CD4-positive, alpha-beta T cell (primary cell): ENCODE results near the gene CTTN. TPM values are rescaled to one million over a fixed set of nuclear protein-coding genes. Genes with fewer than 3 reads are reported as not detected.

Source experiments
- ATAC-seq: fragments of 200-7000 bp; cut with Tn5 transposase; one replicate; pipeline ENCODE4 v1.10.0; 2022; ENCODE audit warnings: mild to moderate bottlenecking; ENCODE audit not compliant: poor library complexity
- CTCF ChIA-PET: fragments of 350-600 bp; sonication (Branson Sonifier 250); formaldehyde crosslinking; loops from one replicate; lab custom pipeline; 2021; ENCODE audit warnings: antibody characterized with exemption, inconsistent platforms; lab: Charles Lee
- POLR2A ChIA-PET: fragments of 350-600 bp; sonication (Branson Sonifier 250); formaldehyde crosslinking; loops from one replicate; lab custom pipeline; 2021; ENCODE audit warnings: antibody characterized with exemption, inconsistent platforms; lab: Charles Lee
- DNase-seq, 14 experiments: peaks; one replicate each; pipeline ENCODE4 v3.0.0-alpha.2; 2013 to 2020; ENCODE audit warnings: mixed read lengths in 2 of 14
- H3K27ac ChIP-seq, 2 donors: one replicate each; pipeline versions ENCODE4 v1.5.1 to v1.7.0; 2013; ENCODE audit warnings: low read length in 2 of 2, low read depth in 1 of 2, mild to moderate bottlenecking in 1 of 2
- H3K27me3 ChIP-seq, 2 experiments: 1 replicate in 1 of 2; 2 replicates in 1 of 2; pipeline versions ENCODE4 v1.6.1 to v1.7.0; 2013; ENCODE audit warnings: low read length in 2 of 2, control low read depth in 1 of 2, mild to moderate bottlenecking in 1 of 2, moderate library complexity in 1 of 2; ENCODE audit not compliant: insufficient read depth in 2 of 2, control insufficient read depth in 1 of 2
- H3K36me3 ChIP-seq: one replicate; pipeline ENCODE4 v1.6.1; 2013; ENCODE audit warnings: low read length, control low read depth; ENCODE audit not compliant: insufficient read depth
- H3K4me1 ChIP-seq: one replicate; pipeline ENCODE4 v1.6.1; 2013; ENCODE audit warnings: low read length, control low read depth; ENCODE audit not compliant: insufficient read depth
- H3K4me3 ChIP-seq: one replicate; pipeline ENCODE4 v1.5.1; 2013; ENCODE audit warnings: mild to moderate bottlenecking, low read length, moderate library complexity
- H3K9me3 ChIP-seq, 2 experiments: 1 replicate in 1 of 2; 2 replicates in 1 of 2; pipeline versions ENCODE4 v1.6.1 to v1.7.0; 2013; ENCODE audit warnings: low read length in 2 of 2, mild to moderate bottlenecking in 2 of 2, control low read depth in 1 of 2, moderate library complexity in 1 of 2; ENCODE audit not compliant: control insufficient read depth in 1 of 2, insufficient read depth in 1 of 2
- H3K27ac Mint-ChIP-seq: one replicate; pipeline ENCODE4 v1.8.0; 2020; ENCODE audit warnings: mixed read lengths
- H3K27me3 Mint-ChIP-seq: one replicate; pipeline ENCODE4 v1.8.0; 2021; ENCODE audit warnings: mixed read lengths
- H3K36me3 Mint-ChIP-seq: one replicate; pipeline ENCODE4 v1.8.0; 2021; ENCODE audit warnings: low read depth, mixed read lengths
- H3K4me1 Mint-ChIP-seq: one replicate; pipeline ENCODE4 v1.8.0; 2021; ENCODE audit warnings: low read depth, mixed read lengths
- H3K4me3 Mint-ChIP-seq: one replicate; pipeline ENCODE4 v1.8.0; 2020; ENCODE audit warnings: mild to moderate bottlenecking, mixed read lengths
- H3K9me3 Mint-ChIP-seq: one replicate; pipeline ENCODE4 v1.8.0; 2020; ENCODE audit warnings: mixed read lengths
- CTCF ChIP-seq: fragments of 200-600 bp; IDR thresholded peaks from one replicate; pipeline ENCODE4 v1.8.0; 2022; ENCODE audit warnings: antibody characterized with exemption, mild to moderate bottlenecking
- intact Hi-C, 2 experiments: fragments of 100-400 bp; cut with DNase I in 1 of 2; cut with micrococcal nuclease in 1 of 2; formaldehyde crosslinking; loops; one replicate each; pipeline versions ENCODE4 v1.15.1 to v1.9.0; 2023 to 2025; cut with DNase I, micrococcal nuclease
- polyA plus RNA-seq, 2 donors: library from polyadenylated mRNA; unstranded; fragments of 120-200 nt; gene quantifications; one replicate each; pipeline ENCODE4 v1.2.1, GENCODE V29; 2013
- total RNA-seq, 174 experiments: library from RNA in 2 of 174; stranded (reverse) in 2 of 174; gene quantifications; one replicate each; pipeline ENCODE4 v1.2.3 and lab custom pipeline; 2021 to 2026

The CTTN gene
- under 1 TPM; 0.45 to 0.80 TPM for total RNA-seq
- 0.38 TPM for polyA plus RNA-seq (2013, experiment 1 of 2)
- 2.8 TPM for polyA plus RNA-seq (2013, experiment 2 of 2)
- total RNA-seq (lab: John Stamatoyannopoulos, UW) = 0.25 to 93.0 (median 3.5) reads per million in 172 experiments

GRCh38 chr11:70397983-70398833 is at the start of gene CTTN:
Gene CTTN, plus strand, starts transcription at chr11:70398529. Its CDS starts 8,769 bp downstream, at chr11:70407298.
- DNase-seq (peak; percentile 34 to 72 (median 53)), ATAC-seq (peak; percentile 76)
- peaks cover 0 to 7% of the 10 kb centered on the region in 2 experiments for H3K9me3 ChIP-seq
- no peaks in the 10 kb centered on the region for H3K9me3 Mint-ChIP-seq
- POLR2A ChIA-PET = no interaction called here
- no peak within 1 kb of the TSS for H3K27ac ChIP-seq
- H3K36me3 ChIP-seq = no peaks in the 10 kb centered on the region
- no peak within 1 kb of the TSS for H3K27ac Mint-ChIP-seq
- H3K27me3 ChIP-seq = peaks cover 17 to 22% of the 10 kb centered on the region in 2 experiments
- no peak for TF ChIP-seq CTCF
- peaks cover 17% of the 10 kb centered on the region for H3K27me3 Mint-ChIP-seq
- peaks cover 12% of the 10 kb centered on the region for H3K4me1 Mint-ChIP-seq
- H3K4me3 ChIP-seq = peak within 1 kb of the TSS; percentile 62
- CTCF ChIA-PET = no interaction called here
- intact Hi-C loops = loop anchor here in 1 of 2 experiments (5.0 to 10.0 kb wide), 2 partner anchors 126 to 1057 kb away; partner anchors contain the start of genes NADSYN1 and PPFIA1
- H3K36me3 Mint-ChIP-seq = peaks cover 4% of the 10 kb centered on the region
- peak within 1 kb of the TSS; percentile 88 for H3K4me3 Mint-ChIP-seq
- H3K4me1 ChIP-seq = peaks cover 22% of the 10 kb centered on the region

GRCh38 chr11:70348608-70349007 is 49.7 kb upstream of the CTTN start:
- Mint-ChIP-seq H3K36me3 (peaks cover 82% of the 10 kb centered on the region), H3K27me3 (no peaks in the 10 kb centered on the region), H3K4me1 (no peaks in the 10 kb centered on the region), H3K9me3 (no peaks in the 10 kb centered on the region), H3K4me3 (no peak overlapping the region), H3K27ac (no peak overlapping the region)
- no peak for DNase-seq
- H3K27me3 ChIP-seq = no peaks in the 10 kb centered on the region
- H3K9me3 ChIP-seq = no peaks in the 10 kb centered on the region
- TF ChIP-seq CTCF = no peak
- CTCF ChIA-PET = no interaction called here
- H3K4me3 ChIP-seq = no peak overlapping the region
- no peak for ATAC-seq
- intact Hi-C loops = no loop called here
- H3K36me3 ChIP-seq = peaks cover 65% of the 10 kb centered on the region
- H3K4me1 ChIP-seq = no peaks in the 10 kb centered on the region
- POLR2A ChIA-PET = no interaction called here
- H3K27ac ChIP-seq = no peak overlapping the region

- no peak overlapping the region for H3K27ac Mint-ChIP-seq
- no peak for ATAC-seq
Observed at GRCh38 chr11:70351646-70352045, 46.7 kb upstream of the CTTN start.

More at GRCh38 chr11:70351646-70352045, 46.7 kb upstream of the CTTN start:
- H3K9me3 ChIP-seq = no peaks in the 10 kb centered on the region
- peaks cover 70% of the 10 kb centered on the region for H3K36me3 ChIP-seq
- Mint-ChIP-seq H3K4me1 (no peaks in the 10 kb centered on the region), H3K4me3 (no peak overlapping the region), H3K27me3 (no peaks in the 10 kb centered on the region), H3K9me3 (no peaks in the 10 kb centered on the region), H3K36me3 (peaks cover 86% of the 10 kb centered on the region)
- no peak overlapping the region for H3K27ac ChIP-seq
- H3K4me1 ChIP-seq = no peaks in the 10 kb centered on the region
- no peak for TF ChIP-seq CTCF
- ChIA-PET POLR2A (no interaction called here), CTCF (no interaction called here)
- no peak for DNase-seq
- intact Hi-C loops = no loop called here
- H3K27me3 ChIP-seq = no peaks in the 10 kb centered on the region
- H3K4me3 ChIP-seq = no peak overlapping the region
